Measurements from ENCODE around the gene DOCK11.
A peak's percentile ranks its signal among the peaks of the same experiment; 100 is the strongest.

DOCK11 gene

GRCh38 chrX:118631586-118631985, 136.0 kb downstream of the DOCK11 start:
- no peak for TF ChIP-seq MAX (IDR thresholded peaks at IDR 0.05; ENCODE audit: low read depth, low read length)
- TF ChIP-seq MYC (IDR thresholded peaks at IDR 0.05; ENCODE audit: low read depth, low read length): no peak
- TF ChIP-seq CTCF (IDR thresholded peaks at IDR 0.05; ENCODE audit: low read depth, low read length): no peak
- TF ChIP-seq POLR2A (IDR thresholded peaks at IDR 0.05; ENCODE audit: extremely low read depth, insufficient read length): no peak
- H3K4me3 ChIP-seq (ENCODE audit: low read depth, low read length): peak overlapping the region; percentile 17
- DNase-seq (ENCODE audit: low read depth): peak; percentile 85

GRCh38 chrX:118632862-118633261, 137.2 kb downstream of the DOCK11 start:
- DNase-seq (ENCODE audit: low read depth): peak; percentile 61
- peak overlapping the region; percentile 33 for H3K4me3 ChIP-seq (ENCODE audit: low read depth, low read length)

GRCh38 chrX:118633530-118633929, 137.9 kb downstream of the DOCK11 start:
- TF ChIP-seq MAX (IDR thresholded peaks at IDR 0.05; ENCODE audit: low read depth, low read length): no peak
- TF ChIP-seq POLR2A (IDR thresholded peaks at IDR 0.05; ENCODE audit: extremely low read depth, insufficient read length): no peak
- no peak for TF ChIP-seq MYC (IDR thresholded peaks at IDR 0.05; ENCODE audit: low read depth, low read length)
- no peak for TF ChIP-seq CTCF (IDR thresholded peaks at IDR 0.05; ENCODE audit: low read depth, low read length)
- no peak overlapping the region for H3K4me3 ChIP-seq (ENCODE audit: low read depth, low read length)
- DNase-seq (ENCODE audit: low read depth): no peak

More at GRCh38 chrX:118632862-118633261, 137.2 kb downstream of the DOCK11 start:
- TF ChIP-seq POLR2A (IDR thresholded peaks at IDR 0.05; ENCODE audit: extremely low read depth, insufficient read length) (no peak), MYC (IDR thresholded peaks at IDR 0.05; ENCODE audit: low read depth, low read length) (no peak), MAX (IDR thresholded peaks at IDR 0.05; ENCODE audit: low read depth, low read length) (no peak), CTCF (IDR thresholded peaks at IDR 0.05; ENCODE audit: low read depth, low read length) (no peak)

GRCh38 chrX:118634336-118634735, 138.7 kb downstream of the DOCK11 start:
- no peak for TF ChIP-seq CTCF (IDR thresholded peaks at IDR 0.05; ENCODE audit: low read depth, low read length)
- TF ChIP-seq MAX (IDR thresholded peaks at IDR 0.05; ENCODE audit: low read depth, low read length): no peak
- TF ChIP-seq MYC (IDR thresholded peaks at IDR 0.05; ENCODE audit: low read depth, low read length): no peak
- no peak for TF ChIP-seq POLR2A (IDR thresholded peaks at IDR 0.05; ENCODE audit: extremely low read depth, insufficient read length)
- no peak overlapping the region for H3K4me3 ChIP-seq (ENCODE audit: low read depth, low read length)
- DNase-seq (ENCODE audit: low read depth): no peak

GRCh38 chrX:118637997-118638396, 142.4 kb downstream of the DOCK11 start:
- TF ChIP-seq MAX (IDR thresholded peaks at IDR 0.05; ENCODE audit: low read depth, low read length): no peak
- TF ChIP-seq MYC (IDR thresholded peaks at IDR 0.05; ENCODE audit: low read depth, low read length): no peak
- TF ChIP-seq POLR2A (IDR thresholded peaks at IDR 0.05; ENCODE audit: extremely low read depth, insufficient read length): no peak
- no peak for TF ChIP-seq CTCF (IDR thresholded peaks at IDR 0.05; ENCODE audit: low read depth, low read length)
- H3K4me3 ChIP-seq (ENCODE audit: low read depth, low read length): no peak overlapping the region
- no peak for DNase-seq (ENCODE audit: low read depth)

- DNase-seq (ENCODE audit: low read depth): peak; percentile 55
- TF ChIP-seq CTCF (IDR thresholded peaks at IDR 0.05; ENCODE audit: low read depth, low read length): peak; percentile 11
- no peak for TF ChIP-seq POLR2A (IDR thresholded peaks at IDR 0.05; ENCODE audit: extremely low read depth, insufficient read length)
Observed at GRCh38 chrX:118644378-118644777, 148.8 kb downstream of the DOCK11 start.

More at GRCh38 chrX:118644378-118644777, 148.8 kb downstream of the DOCK11 start:
- no peak overlapping the region for H3K4me3 ChIP-seq (ENCODE audit: low read depth, low read length)

All from NB4 (cell line).